TTC549 (cell line): ENCODE measurements around the gene LRMDA.

Experiments
- FAIRE-seq: peaks from 2 replicates; lab custom pipeline; 2012; peaks lifted over from hg19 to GRCh38; lab: Jason Lieb, UNC

The LRMDA gene

GRCh38 chr10:75542084-75542483, 110.7 kb downstream of the LRMDA start:
- FAIRE-seq: no peak

GRCh38 chr10:75542906-75543305, 111.5 kb downstream of the LRMDA start:
- no peak for FAIRE-seq

- FAIRE-seq: no peak
Measured at GRCh38 chr10:75544386-75544785, 113.0 kb downstream of the LRMDA start.

GRCh38 chr10:75544993-75545706, 113.7 kb downstream of the LRMDA start:
- no peak for FAIRE-seq

GRCh38 chr10:75546004-75546403, 114.6 kb downstream of the LRMDA start:
- FAIRE-seq: no peak

- FAIRE-seq: no peak
Measured at GRCh38 chr10:75547391-75548298, 116.2 kb downstream of the LRMDA start.

- FAIRE-seq: no peak
Measured at GRCh38 chr10:75548356-75548755, 116.9 kb downstream of the LRMDA start.

GRCh38 chr10:75550191-75550590, 118.8 kb downstream of the LRMDA start:
- FAIRE-seq: no peak

- FAIRE-seq: no peak
Measured at GRCh38 chr10:75552171-75552570, 120.7 kb downstream of the LRMDA start.

GRCh38 chr10:75553550-75553949, 122.1 kb downstream of the LRMDA start:
- FAIRE-seq: no peak

- no peak for FAIRE-seq
Measured at GRCh38 chr10:75555323-75555722, 123.9 kb downstream of the LRMDA start.

GRCh38 chr10:75556320-75556719, 124.9 kb downstream of the LRMDA start:
- FAIRE-seq: no peak

GRCh38 chr10:75565286-75566251, 134.1 kb downstream of the LRMDA start:
- no peak for FAIRE-seq

- FAIRE-seq: no peak
Measured at GRCh38 chr10:75568450-75569130, 137.2 kb downstream of the LRMDA start.

GRCh38 chr10:75569506-75569905, 138.1 kb downstream of the LRMDA start:
- no peak for FAIRE-seq

GRCh38 chr10:75572478-75572877, 141.1 kb downstream of the LRMDA start:
- no peak for FAIRE-seq

- FAIRE-seq: no peak
Measured at GRCh38 chr10:75575940-75576339, 144.5 kb downstream of the LRMDA start.

GRCh38 chr10:75582102-75582501, 150.7 kb downstream of the LRMDA start:
- FAIRE-seq: no peak

- no peak for FAIRE-seq
Measured at GRCh38 chr10:75585294-75585693, 153.9 kb downstream of the LRMDA start.

GRCh38 chr10:75586814-75587213, 155.4 kb downstream of the LRMDA start:
- FAIRE-seq: no peak

- FAIRE-seq: no peak
Measured at GRCh38 chr10:75588031-75588430, 156.6 kb downstream of the LRMDA start.
